GM12891 (cell line): Measurements from ENCODE around the gene USP30.

ENCODE experiments used
- PAX5 ChIP-seq: IDR thresholded peaks from 2 replicates; pipeline ENCODE4 v1.6.1; 2011; ENCODE audit warnings: low read length, moderate library complexity, mild to moderate bottlenecking; ENCODE audit not compliant: insufficient read depth, severe bottlenecking
- POLR2A ChIP-seq: IDR thresholded peaks from 2 replicates; pipeline ENCODE4 v1.6.1; 2011; ENCODE audit warnings: low read depth, low read length, control low read depth
- POLR2AphosphoS5 ChIP-seq: IDR thresholded peaks from 2 replicates; pipeline ENCODE4 v1.6.1; 2011; ENCODE audit warnings: low read depth, low read length, control low read depth
- TAF1 ChIP-seq: IDR thresholded peaks from 2 replicates; pipeline ENCODE4 v1.6.1; 2011; ENCODE audit warnings: low read depth, low read length, control low read depth

DNA sequence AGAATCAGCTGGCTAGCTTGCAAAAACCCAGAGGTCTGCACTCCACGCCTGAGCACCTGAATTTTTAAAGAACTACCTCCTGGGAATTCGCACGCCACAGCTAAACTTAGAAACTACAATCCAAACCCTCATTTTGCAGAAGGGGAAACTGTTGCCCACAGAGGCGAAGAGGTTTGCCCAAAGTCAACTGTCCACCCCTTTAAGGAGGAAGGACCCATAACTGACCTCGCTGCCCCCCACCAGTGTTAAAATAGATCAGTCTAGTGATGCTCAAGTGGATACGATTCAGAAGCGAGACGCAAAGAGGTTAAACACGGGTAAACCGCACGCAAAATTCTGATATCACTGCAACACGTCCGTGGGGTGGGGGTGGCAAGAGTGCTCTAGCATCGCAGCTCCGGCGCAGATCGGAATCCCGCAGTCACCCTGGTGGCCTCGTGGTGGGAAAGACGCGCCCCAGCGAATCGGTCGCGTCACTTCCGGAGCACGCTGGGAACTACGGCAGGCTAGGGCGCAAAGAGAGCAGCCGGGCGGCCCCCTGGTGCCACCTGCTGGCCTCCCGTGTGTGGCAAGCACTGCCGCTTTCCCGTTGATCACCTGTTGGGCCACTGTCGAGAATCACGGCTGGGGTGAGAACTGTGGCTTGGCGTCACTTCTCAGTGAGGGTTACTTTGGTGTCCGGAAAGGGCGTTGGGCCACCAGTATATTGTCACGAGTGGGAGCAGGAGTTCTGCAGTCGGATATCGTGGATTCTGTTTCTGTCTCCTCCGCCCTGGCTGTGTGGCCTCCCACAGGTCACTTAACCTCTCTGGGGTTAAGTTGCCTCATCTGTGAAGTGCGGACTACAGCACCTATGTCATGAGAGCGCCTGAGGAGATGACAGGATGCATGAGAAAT, 40.9 kb downstream of the USP30 start, which contains the start of gene ALKBH2:
- no peak; the same call in none of the 2 replicates for TF ChIP-seq TAF1
- TF ChIP-seq POLR2A: peak; percentile 98
- TF ChIP-seq PAX5: no peak
- TF ChIP-seq POLR2AphosphoS5: peak; percentile 98
